ENCODE data around the gene PYGO2.
"Not testable (repeated sequence)": the region's sequence is repeated elsewhere in the genome, so short reads cannot be mapped to it uniquely, and the experiment has no call there.

The PYGO2 gene

DNA sequence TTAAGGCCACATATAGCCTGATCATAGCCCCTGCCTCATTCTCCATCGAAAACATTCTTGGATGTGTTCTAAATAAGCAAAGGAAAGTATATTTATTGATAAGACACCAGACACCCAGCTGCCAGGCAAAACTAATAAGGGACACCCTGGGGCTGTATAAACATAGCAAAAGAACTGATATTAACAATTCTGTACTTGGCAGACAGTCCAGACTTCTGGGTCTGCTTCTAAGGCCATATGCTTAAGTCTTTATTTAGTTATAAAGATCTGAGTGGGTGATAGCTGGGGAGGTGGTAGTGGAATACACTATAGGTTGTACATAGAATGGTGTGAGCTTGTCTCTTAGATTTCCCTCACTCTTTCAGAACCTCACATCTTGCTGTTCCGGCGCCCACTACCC, 16.8 kb upstream of the PYGO2 start:
- DNase-seq (ENCODE audit: low read depth): no peak

DNA sequence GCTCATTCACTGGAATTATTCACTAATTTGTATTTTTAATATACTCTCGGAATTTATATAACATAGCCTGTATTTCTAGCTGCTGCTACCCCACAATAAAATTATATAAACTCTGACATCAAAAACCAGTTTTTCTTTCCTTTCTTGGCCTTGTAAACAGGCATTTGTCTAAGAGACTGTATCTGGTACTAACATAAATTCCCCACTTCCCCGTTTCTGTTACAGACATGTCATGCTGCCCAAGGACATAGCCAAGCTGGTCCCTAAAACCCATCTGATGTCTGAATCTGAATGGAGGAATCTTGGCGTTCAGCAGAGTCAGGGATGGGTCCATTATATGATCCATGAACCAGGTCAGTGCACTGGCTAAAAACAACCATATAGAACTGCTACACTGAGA, 16.2 kb upstream of the PYGO2 start:
- DNase-seq (ENCODE audit: low read depth): not testable (repeated sequence)

DNA sequence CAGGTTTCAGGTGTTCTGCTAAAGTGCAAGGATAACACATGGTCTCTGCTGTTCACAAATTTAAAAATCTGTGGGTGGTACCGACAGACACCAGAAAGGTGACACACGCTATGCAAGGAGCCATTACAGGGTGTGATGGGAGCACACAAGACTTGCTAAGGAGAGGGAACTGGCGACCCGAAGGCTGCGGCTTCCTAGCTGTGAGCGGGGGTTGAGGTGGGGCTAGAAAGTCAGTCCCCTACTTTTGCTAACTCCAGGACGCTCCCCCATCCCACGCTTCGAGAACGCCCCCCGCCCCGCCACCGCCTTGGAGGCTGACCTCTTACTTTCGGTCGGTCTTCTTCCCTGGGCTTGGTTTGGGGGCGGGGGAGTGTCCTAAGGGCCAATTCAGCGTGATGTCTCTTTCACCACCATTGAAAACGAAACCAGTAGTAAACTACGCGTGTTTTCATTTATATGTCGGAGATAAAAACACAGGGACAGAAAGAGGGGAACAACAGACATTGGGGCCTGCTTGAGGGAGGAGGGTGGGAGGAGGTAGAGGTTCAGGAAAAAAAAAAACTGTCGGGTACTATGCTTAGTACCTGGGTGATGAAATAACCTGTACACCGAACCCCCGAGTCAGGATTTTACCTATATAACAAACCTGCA, 14.0 kb upstream of the PYGO2 start:
- no peak for DNase-seq (ENCODE audit: low read depth)

DNA sequence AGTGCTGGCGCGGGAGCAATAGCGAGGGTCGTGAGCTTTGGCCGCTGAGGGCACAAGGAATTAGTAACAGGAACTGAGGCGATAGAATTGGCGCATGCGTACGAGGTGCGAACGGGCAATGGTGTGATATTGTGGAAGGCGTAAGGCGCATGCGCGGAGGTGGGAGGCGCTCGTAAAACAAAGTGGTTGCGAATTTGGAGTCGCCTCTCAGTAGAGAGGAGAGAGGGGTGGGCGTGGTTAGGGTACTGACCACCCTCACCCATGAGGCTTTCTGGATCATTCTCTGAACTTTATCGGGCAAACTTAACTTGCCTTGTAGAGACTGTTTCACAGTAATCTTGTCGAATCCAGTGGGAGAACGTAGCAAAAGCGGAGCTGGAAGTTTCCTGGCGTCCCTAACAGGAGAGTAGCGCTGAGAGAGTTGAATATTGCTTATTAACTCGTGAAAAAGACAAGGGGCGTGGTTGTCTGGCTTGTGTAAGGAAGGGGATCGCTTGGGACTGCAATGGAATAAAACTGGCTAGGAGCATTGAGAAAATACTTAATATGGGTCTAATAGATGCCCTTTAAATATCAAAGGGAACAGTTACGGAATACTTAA, 13.3 kb upstream of the PYGO2 start:
- DNase-seq (ENCODE audit: low read depth): peak; percentile 91

DNA sequence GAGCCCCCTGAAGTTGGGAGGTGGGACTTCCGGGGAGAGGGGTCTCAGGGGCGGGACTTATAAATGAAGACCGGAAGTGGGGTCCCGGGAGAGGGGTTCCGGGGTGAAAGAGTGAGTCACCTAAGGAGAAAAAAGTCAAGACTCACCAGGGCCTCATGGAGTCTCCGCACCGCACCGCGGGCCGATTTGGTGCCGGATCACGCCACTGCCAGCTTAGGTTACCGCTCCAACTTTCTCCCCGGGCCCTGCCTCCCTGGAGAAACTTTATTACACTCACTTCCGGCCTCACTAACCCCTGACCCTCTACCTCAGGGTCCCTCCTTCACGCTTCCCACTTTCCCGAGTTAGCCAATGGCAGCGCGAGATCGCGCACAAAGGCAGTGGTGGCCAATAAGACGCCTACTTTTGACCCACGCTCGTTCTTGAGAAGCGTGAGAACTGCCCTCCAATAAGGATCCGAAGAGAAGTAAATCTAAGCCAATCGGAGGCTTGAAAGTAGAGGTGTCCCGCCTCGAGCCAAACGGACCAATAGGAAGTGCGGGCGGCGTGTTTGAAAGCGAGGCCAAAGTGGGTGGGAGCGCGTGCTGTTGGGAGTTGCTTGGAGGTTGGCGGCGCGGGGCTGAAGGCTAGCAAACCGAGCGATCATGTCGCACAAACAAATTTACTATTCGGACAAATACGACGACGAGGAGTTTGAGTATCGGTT, 12.7 kb upstream of the PYGO2 start, which contains the start of gene CKS1B:
CKS1B (plus strand) TSS at position 580 of the 706 bp plus-strand sequence; CDS start at position 645, 65 bp downstream.
- DNase-seq (ENCODE audit: low read depth): peak; percentile 99

DNA sequence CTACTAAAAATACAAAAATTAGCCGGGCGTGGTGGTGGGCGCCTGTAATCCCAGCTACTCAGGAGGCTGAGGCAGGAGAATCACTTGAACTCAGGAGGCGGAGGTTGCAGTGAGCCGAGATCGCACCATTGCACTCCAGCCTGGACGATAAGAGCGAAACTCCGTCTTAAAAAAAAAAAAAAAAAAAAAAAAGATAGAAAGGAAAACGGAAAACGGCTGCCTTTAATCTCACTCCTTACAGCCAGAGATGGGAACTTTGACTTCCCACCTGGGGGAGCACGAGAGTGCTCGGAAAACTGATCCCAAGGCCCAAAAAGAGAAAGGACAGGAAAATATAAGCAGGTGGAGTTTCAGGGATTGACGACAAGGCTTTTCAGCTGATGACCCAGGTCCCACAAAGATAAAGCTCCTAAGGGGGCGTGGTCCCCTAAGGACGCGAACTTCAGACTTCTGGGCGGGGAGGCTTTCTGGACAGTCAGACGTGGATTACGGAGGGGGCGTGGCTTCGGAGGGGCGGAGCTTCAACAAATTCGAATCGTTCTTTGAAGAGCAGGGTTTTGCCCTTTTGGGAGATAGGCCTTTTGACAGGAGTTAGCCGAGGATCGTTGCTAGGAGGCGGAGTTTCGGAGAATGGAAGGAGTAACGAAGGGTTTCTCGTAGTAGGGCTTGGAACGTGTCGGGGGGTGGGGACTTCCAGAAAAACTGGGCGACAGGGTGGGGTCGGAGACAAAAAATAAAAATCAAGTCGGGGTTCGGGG, 11.9 kb upstream of the PYGO2 start:
- peak; percentile 89 for DNase-seq (ENCODE audit: low read depth)

DNA sequence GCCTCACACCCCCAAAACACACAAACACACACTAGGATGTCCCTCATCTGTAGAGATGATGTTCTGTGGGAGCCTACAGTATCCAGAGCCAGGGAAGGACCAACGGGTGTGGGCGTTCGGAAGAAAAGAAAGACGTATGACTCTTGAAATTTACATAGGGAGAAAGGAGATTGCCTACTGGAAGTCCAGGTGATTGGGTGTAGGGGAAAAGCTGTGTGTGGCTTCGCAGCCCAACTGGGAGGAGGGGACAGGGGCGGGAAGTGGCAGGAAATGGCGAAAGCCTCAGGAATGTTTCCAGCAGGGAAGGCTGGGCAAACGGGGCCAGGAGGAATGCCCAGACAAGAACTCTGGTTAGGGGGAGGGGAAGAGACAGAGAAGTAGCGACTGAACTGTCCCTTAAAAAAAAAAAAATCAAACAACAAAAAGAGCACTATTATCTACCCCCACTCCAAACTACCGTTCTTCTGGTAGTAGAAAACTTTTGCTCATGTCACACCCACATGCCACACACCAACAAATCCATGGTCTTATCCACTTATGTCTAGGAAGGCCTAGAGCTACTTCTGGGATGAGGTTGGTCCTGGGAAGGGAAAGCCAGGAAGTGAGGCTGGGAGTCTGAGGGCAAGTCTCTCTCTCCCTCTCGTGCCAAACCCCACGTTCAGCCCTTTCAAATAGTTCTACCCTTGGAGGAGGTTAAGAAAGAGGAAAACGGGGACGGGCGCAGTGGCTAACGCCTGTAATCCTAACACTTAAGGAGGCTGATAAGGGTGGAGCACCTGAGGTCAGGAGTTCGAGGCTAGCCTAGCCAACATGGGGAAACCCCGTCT, 11.1 kb upstream of the PYGO2 start:
- no peak for DNase-seq (ENCODE audit: low read depth)

DNA sequence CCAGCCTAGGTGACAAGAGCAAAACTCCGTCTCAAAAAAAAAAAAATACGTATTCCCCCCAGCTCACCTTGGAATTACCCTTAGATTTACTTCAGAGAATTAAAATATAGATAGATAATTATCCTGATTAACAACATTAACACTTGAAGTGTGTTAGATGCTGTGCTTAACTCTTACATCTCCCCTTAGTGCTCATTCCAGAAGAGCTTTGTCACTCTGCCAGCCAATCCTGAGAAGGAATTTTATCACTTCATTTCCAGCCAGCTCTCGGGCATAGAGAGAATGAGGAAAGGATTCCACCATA, 10.6 kb upstream of the PYGO2 start:
- no peak for DNase-seq (ENCODE audit: low read depth)

DNA sequence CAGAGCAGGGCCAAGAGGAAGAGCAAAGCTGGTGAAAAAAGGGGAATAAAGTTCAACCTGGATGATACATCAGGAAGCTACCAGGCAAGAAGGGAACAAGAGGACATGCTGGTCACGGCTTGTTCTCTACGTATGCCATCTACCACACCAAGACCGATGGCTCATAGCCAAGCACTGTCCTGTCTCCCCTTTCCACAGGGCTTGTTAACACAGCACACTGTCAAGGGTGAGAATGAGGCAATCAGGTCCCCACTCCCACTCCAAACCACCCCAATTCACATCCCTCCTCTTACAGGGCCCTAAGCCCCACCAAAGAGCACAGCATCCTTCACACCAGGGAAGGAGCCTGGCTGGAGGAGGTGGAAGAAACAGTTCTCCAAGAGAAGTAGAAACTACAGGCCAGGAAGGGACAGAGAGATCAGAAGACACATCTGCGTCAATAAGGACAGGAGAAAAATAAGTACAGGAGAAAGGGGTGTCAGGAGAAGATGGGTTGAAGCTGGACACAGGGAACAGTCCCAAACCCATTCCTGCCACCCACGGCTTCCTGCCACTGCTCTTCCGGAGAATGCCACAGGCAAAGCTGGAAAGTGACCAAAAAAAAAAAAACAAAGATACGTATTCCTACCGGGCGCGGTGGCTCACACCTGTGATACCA, 9.9 kb upstream of the PYGO2 start:
- DNase-seq (ENCODE audit: low read depth): no peak

DNA sequence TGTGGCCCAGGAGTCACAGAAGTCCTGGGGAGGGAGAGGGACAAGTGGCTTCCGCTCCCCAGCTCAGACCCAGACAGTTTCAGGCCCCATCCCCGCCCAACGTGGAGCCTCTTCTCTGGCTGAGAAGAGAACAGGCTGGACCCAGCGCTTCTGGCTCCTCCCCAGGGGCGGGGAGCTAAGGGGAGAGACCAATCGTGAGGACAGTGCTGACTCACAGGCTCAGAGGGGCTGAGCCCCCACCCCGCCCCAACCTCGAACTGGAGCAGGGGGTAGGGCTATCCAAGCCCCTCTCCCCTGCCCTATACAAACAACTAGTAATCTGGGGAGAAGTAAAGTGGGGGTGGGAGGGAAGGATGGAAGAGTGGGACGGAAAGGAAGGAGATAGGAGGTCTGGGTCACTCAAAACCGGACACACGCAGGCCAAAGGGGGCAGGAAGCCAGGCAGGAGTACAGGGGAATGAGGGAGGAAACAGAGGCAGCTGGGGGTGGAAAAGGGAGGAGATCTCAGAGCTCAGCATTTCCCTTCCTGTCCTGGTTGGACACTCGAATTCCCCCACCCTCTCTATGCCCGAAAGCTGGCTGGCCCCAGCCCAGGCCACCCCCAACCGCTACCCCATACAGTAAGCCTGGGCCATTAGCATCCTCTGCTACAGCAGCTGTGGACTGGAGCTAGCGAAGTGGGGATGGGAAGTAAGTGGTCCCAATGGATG, 9.2 kb upstream of the PYGO2 start, which contains the start of gene SHC1:
SHC1 (minus strand) TSS at position 117 of the 710 bp plus-strand sequence. CDS start 221 bp downstream, outside the sequence.
- peak; percentile 87 for DNase-seq (ENCODE audit: low read depth)

DNA sequence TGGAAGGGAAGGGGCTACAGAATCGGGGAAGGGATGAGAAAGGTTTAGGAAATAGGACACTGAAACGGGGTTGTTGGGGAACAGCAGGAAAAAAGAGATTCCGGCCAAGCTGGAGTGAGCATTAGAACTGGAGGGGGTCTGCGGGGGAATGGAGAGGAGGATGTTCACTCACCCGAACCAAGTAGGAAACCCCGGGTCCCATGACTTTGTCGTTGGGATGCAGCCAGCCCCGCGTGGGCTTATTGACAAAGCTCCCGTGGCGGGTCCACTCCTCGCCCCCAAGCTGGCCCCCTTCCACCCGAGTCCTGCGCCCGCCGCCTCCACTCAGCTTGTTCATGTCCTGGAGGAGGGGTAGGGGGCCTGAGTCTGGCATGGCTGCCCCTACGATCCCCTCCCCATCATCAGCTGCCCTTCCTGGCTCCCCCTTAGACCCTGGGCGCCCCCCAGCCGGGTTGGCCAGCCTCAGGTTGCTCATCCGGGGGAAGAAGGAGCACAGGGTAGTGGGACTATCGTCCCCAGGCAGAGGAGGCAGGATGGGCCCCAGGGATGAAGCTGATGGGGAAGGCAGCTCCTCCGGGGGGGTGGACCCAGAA, 8.4 kb upstream of the PYGO2 start:
- no peak for DNase-seq (ENCODE audit: low read depth)

DNA sequence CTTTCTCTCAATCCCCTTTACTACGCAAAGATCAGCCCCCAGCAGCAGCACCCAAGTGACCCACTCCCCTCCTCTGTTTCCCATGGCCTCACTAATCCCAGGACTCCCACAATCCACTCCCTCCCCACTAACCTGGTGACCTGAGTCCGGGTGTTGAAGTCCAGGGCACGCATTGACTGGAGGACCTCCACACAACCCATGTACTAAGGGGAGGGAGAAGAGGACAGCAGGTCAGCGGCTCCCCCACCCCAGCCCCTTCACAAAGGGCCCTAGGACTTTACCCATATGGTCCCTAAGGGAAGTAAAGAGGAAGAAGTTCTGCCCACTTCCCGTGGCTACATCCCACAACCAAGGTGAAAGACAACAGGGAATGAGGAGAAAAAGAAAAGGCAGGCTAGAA, 7.7 kb upstream of the PYGO2 start:
- DNase-seq (ENCODE audit: low read depth): no peak

DNA sequence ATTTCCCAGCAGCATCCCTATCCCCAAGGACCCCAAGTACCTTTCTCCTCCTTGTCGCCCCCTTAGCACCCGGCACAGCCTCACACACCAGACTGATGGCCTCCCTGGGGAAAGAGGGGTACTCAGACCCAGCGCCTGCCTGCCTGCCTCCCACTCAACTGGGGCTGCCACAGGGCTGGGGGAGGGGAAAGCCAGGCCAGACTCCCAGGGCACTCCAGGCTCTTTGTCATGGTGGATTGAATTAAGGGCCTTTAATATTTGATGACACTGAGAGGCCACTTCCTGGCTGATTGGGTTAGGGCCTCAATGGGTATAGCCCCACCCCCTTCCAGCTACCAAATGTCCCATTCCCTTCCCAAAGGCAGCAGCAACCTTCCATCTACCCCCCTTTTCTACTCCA, 7.1 kb upstream of the PYGO2 start:
- no peak for DNase-seq (ENCODE audit: low read depth)

DNA sequence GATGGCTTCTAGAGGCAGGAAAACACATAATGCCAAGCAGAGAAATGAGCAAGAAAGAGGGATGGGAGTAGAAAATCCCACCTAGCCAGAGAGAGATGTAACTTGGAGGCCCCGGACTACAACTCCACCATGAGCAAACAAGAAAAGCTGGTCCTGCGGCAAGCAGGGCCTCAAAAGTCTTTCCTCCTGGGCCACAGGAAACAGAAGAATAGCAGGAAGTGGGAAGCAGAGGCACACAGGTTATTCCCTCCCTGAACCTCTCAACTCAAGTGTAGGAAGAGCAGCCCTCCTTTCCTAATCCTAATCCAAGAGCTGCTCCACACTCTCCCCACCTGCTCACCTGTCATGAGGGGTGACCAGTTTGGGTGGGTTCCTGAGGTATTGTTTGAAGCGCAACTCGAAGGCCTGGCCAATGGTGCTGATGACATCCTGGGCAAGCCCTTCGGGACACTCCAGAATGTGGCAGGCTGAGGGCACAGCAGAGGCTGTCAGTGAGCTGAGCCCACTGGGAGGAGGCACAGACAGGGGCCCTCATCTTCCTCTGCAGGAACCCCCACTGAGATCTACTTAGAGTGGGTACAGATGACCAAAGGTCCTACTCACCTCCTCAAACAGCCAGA, 5.9 kb upstream of the PYGO2 start:
- DNase-seq (ENCODE audit: low read depth): no peak

DNA sequence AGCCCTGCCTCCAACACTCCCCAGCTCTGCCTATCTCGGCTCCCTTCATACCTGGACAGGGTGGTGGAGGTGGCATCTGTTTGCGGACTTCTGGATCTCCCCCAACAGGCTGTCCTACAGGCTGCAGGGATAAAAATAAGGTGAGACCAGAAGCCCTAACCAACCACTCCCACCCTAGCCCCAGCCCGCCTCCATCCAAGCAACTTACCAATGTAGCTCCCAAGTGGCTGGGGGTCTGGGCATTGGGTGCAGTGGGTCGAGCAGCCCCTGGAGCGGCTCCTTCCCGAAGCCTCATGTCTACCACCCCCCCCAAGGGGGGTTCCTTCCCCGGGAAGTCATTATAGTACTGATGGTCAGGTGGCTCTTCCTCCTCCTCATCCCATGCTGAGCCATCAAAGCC, 4.5 kb upstream of the PYGO2 start:
- DNase-seq (ENCODE audit: low read depth): no peak

DNA sequence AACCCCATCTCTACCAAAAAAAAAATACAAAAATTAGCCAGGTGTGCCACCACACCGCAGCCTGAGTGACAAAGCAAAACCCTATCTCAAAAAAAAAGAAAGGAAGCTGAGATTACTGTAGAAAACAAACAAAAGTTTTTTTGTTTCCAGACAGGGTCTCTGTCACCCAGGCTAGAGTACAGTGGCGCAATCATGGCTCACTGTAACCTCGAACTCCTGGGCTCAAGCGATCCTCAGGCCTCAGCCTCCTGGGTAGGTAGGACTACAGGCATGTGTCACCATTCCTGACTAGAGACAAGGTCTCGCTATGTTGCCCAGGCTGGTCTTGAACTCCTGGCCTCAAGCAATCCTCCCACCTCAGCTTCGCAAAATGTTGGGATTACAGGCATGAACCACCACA, 2.8 kb upstream of the PYGO2 start:
- DNase-seq (ENCODE audit: low read depth): no peak

DNA sequence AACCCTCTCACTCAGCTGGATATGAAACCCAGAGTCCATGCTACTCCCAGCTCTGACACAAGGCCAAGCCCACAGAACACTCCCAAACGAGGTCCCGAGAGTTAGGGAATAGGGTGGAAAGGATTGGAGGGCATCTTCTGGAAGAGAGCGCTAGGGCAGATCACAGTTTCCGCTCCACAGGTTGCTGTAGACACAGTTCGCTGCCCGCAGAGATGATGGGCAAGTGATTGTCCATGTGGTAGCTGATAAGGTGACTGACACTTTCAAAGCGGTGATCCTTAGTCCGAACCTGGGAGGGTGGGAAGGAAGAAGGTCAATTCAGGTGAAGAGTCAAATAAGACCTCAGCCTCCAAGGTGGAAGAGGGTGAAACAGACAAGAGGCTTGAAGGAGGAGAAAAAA, 2.1 kb upstream of the PYGO2 start:
- no peak for DNase-seq (ENCODE audit: low read depth)

DNA sequence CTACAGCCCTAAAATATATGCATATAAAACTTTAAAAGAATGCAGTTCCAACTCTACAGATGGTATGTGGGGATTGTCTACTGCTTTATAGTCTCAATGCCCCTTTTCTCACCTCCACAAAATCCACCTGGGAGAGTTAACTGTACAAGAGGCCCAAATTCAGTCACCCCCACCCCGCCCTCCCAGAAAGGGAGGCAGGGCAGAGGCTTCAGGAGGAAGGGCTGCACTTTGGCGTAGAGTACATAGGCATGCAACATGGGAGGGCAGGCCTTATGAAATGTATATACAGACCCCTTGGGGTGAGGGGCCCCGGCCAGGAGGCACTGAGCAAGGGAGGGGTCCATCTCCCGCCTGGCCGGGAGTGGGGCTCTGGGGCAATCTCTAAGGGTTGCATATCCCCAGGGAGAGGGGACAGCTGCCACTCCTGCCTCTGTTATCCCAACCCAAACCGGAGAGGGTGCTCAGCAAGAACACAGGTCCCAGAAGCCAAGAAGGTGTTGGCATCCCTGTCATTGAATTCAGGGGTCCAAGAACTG, 1.3 kb upstream of the PYGO2 start:
- DNase-seq (ENCODE audit: low read depth): no peak

DNA sequence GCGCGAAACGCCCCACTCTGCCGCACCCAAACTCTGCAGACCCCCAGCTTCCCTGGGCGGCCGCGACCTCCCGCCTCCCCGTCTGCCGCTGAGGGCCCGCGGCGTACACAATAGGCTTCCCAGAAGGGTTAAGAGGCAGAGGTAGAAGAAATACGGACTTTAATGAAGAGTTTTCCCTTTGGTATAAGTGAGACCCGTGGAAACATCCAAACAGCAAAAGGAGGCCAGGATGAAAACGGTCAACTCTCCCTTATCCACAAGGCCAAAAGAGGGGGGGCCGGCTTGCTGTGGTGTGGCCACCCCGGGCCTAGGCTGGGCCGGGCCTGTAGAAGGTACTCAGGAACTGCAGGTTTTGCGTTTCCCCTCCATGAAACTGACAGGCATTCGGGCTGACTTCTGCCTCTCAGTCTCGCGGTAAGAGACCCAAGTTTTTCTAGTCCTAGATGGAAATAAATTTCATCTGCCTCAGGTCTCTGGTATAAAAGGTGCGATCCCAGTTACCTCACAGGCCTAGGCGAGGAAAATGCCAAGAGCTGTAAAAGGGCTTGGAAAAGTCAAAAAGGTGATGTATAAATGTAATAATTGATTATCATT, 671 bp upstream of the PYGO2 start:
- no peak for DNase-seq (ENCODE audit: low read depth)

Measured in CMK (cell line).